ENCODE data around the gene PSMB8.

PSMB8 gene

DNA sequence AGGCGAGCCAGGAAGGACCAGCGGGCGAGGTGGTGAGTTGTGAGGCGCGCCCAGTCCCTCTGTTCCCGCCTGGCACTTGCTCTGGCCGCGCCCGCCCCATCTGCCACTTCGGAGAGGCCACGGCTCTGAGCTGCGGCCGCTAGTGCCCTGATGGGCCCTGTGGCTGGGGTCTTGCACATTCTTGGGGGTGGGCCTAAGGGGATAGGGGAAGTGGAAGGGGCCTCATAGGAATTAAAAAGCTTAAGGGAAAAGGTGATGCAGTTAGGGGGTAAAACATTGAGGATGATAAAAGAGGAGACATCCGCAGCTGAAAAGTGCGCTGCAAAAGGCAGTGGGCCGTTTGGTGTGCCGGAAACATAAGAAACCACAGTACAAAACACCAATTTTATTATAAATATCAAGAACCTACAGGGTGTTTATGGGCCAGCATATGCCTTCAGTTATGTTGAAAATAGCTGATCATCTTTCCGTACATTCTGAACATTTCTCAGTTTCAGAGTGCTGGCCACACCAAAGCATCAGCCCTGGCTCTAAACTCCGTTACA is 1.1 kb upstream of the PSMB8 start:
- TF ChIP-seq, protein P1, sequence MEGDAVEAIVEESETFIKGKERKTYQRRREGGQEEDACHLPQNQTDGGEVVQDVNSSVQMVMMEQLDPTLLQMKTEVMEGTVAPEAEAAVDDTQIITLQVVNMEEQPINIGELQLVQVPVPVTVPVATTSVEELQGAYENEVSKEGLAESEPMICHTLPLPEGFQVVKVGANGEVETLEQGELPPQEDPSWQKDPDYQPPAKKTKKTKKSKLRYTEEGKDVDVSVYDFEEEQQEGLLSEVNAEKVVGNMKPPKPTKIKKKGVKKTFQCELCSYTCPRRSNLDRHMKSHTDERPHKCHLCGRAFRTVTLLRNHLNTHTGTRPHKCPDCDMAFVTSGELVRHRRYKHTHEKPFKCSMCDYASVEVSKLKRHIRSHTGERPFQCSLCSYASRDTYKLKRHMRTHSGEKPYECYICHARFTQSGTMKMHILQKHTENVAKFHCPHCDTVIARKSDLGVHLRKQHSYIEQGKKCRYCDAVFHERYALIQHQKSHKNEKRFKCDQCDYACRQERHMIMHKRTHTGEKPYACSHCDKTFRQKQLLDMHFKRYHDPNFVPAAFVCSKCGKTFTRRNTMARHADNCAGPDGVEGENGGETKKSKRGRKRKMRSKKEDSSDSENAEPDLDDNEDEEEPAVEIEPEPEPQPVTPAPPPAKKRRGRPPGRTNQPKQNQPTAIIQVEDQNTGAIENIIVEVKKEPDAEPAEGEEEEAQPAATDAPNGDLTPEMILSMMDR (conservative IDR thresholded peaks at IDR 0.05; ENCODE audit: low read depth, low read length): no peak
- no peak for DNase-seq (ENCODE audit: low read depth)
- H3K4me3 ChIP-seq (ENCODE audit: low read depth, low read length): peak overlapping the region; percentile 90

DNA sequence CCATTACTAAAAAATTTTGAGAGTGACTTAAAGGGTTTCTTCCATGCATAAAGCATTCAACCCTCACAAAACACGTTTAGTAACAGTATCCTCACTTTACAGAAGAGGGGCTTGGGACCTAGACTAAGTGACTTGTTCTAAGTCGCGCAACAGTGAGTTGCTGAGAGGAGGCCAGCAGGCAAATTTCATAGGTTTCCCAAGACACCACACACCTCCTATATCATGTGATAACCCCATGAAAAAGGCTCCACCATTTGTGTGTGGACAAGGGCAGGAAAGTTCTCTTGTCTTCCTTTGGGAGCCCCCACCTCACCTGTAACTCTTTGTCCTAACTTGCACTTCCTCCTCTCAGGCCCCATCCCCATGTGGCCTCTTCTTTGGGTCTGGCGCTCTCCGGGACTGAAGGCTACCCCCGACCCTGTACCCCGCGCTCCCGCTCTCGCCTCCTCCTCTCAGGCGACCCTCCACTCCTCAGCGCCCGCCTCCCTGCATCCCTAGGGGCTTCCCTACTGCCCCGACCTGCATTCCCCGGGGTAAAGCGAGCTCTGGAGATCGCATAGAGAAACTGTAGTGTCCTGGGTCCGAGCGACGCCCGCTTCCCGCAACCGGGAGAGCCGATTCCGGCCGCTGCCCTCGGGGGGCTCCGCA is 392 bp downstream of the PSMB8 start:
- no peak for DNase-seq (ENCODE audit: low read depth)
- TF ChIP-seq, protein P1 (conservative IDR thresholded peaks at IDR 0.05; ENCODE audit: low read depth, low read length): no peak
- peak overlapping the region; percentile 90 for H3K4me3 ChIP-seq (ENCODE audit: low read depth, low read length)

DNA sequence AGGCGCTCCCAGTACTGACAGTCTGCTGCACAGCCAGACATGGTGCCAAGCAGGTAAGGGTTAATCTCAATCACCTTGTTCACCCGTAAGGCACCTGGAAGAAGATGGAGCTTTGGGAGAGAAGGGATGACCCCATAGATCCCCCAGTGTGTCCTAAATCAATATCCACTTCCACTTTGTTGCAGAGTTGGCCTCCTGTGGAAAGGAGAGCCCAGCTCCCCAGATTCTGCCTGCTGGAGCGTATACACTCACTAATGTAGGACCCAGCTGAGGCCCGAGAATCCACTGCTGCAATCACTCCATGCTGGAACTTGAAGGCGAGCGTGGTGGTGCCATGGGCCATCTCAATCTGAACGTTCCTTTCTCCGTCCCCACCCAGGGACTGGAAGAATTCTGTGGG is 1.2 kb downstream of the PSMB8 start:
- peak overlapping the region; percentile 90 for H3K4me3 ChIP-seq (ENCODE audit: low read depth, low read length)
- DNase-seq (ENCODE audit: low read depth): no peak
- TF ChIP-seq, protein P1 (conservative IDR thresholded peaks at IDR 0.05; ENCODE audit: low read depth, low read length): no peak

DNA sequence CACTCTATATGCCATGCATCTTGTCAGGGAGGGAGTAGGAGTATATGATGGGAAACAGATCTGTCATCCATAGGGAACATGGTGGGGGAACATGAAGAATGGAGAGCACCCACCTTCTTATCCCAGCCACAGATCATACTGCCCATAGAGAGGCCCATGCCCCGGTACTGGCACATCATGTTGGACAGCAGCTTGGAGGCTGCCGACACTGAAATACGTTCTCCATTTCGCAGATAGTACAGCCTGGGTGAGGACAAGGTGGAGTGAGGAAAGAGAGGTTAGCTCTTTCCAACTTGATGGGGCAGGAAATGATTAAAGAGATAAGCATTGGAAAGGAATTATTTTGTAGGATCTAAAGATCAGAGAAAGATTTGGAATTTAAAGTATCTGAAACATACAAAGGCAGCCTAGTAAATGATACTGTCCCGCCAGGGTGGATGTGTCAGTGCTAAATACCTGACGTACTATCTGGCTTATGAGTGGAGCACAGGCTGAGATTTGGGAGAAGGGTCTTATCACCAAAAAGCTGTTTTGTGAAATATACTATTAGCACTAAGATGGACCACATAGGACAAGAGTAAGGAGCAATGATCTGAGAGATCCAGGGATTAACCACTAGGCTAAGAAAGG is 1.7 kb downstream of the PSMB8 start:
- TF ChIP-seq, protein P1 (conservative IDR thresholded peaks at IDR 0.05; ENCODE audit: low read depth, low read length): no peak
- no peak for DNase-seq (ENCODE audit: low read depth)
- no peak overlapping the region for H3K4me3 ChIP-seq (ENCODE audit: low read depth, low read length)

DNA sequence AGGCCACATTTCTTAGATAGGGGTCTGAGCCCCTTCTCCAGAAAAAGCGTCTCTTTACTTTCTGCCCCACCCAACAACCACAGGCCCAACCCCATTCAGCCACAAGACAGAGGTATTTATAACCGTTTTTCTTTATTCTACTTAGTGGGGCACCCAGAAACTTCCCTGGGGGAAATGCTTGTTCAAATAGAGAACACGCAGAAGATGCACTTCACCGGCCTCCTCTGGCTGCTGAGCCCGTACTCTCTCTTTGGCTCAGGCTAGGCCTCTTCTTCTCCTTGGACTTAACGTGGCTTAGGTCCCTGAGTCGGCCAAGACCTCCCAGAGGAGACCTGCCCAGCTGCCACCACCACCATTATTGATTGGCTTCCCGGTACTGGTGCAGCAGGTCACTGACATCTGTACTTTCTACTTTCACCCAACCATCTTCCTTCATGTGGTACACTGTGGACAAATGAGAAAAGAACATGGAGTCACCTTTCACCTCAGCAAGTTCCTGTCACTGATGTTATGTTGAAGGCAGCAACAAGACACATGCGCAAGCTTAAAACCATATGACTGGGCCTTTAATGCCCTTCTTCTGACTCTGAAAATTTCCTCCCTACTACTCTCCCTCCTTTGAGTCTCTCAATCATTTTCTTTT is 3.1 kb downstream of the PSMB8 start:
- no peak for DNase-seq (ENCODE audit: low read depth)
- no peak overlapping the region for H3K4me3 ChIP-seq (ENCODE audit: low read depth, low read length)
- TF ChIP-seq, protein P1 (conservative IDR thresholded peaks at IDR 0.05; ENCODE audit: low read depth, low read length): no peak

DNA sequence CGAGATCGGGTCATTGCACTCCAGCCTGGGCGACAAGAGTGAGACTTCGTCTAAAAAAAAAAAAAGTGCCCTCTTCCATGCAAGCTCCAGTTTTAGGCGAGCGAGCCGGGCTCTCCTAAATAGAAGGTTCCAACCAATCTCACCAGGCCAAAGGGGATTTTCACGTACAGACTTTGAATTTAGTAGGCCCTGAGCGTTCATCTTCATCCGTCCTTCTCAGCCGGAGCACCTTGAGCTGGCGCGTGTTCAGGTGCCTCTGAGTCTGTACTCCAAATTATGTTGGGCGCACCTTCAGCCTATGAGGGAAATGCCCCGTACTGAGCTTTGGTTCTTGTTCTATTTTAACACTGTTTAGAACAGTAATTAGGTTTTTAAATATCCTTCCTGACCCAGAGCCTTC is 4.5 kb downstream of the PSMB8 start:
- DNase-seq (ENCODE audit: low read depth): no peak
- TF ChIP-seq, protein P1 (conservative IDR thresholded peaks at IDR 0.05; ENCODE audit: low read depth, low read length): no peak
- H3K4me3 ChIP-seq (ENCODE audit: low read depth, low read length): no peak overlapping the region
